ENCODE results near the gene RDH5. TPM values are rescaled to one million over a fixed set of nuclear protein-coding genes. Genes with fewer than 3 reads are reported as not detected.
A peak's percentile ranks its signal among the peaks of the same experiment; 100 is the strongest.

RDH5 gene
- total RNA-seq, 3 donors from 2014 or later, result 3.9 to 7.4 (median 5.1) TPM

- no peak for ATAC-seq
- Mint-ChIP-seq H3K4me3 (no peak overlapping the region), H3K36me3 (ENCODE audit: insufficient read depth) (no peaks in the 10 kb centered on the region), H3K27me3 (ENCODE audit: low read depth) (peaks cover 9% of the 10 kb centered on the region), H3K4me1 (ENCODE audit: low read depth) (peaks cover 7% of the 10 kb centered on the region), H3K9me3 (no peaks in the 10 kb centered on the region)
- no peak for DNase-seq
Measured at GRCh38 chr12:55702861-55703260, 17.3 kb upstream of the RDH5 start.

GRCh38 chr12:55703288-55703687, 16.9 kb upstream of the RDH5 start:
- Mint-ChIP-seq H3K36me3 (ENCODE audit: insufficient read depth) (no peaks in the 10 kb centered on the region), H3K27me3 (ENCODE audit: low read depth) (peaks cover 11% of the 10 kb centered on the region), H3K4me3 (no peak overlapping the region), H3K4me1 (ENCODE audit: low read depth) (peaks cover 10% of the 10 kb centered on the region), H3K9me3 (no peaks in the 10 kb centered on the region)
- DNase-seq (no peak), ATAC-seq (no peak)

- H3K27me3 Mint-ChIP-seq (ENCODE audit: low read depth), result peaks cover 18% of the 10 kb centered on the region
- no peak for DNase-seq
- ATAC-seq, result no peak
- H3K36me3 Mint-ChIP-seq (ENCODE audit: insufficient read depth), result no peaks in the 10 kb centered on the region
- no peaks in the 10 kb centered on the region for H3K9me3 Mint-ChIP-seq
- H3K4me1 Mint-ChIP-seq (ENCODE audit: low read depth), result peaks cover 17% of the 10 kb centered on the region
- no peak overlapping the region for H3K4me3 Mint-ChIP-seq
Measured at GRCh38 chr12:55703901-55704761, 16.1 kb upstream of the RDH5 start.

- ATAC-seq, result no peak
Measured at GRCh38 chr12:55704824-55705718, 15.1 kb upstream of the RDH5 start.

GRCh38 chr12:55705782-55706402, 14.3 kb upstream of the RDH5 start:
- H3K4me3 Mint-ChIP-seq, result no peak overlapping the region
- H3K4me1 Mint-ChIP-seq (ENCODE audit: low read depth), result peaks cover 18% of the 10 kb centered on the region
- no peaks in the 10 kb centered on the region for H3K36me3 Mint-ChIP-seq (ENCODE audit: insufficient read depth)
- H3K27me3 Mint-ChIP-seq (ENCODE audit: low read depth), result peaks cover 19% of the 10 kb centered on the region
- H3K9me3 Mint-ChIP-seq, result no peaks in the 10 kb centered on the region
- DNase-seq (no peak), ATAC-seq (no peak)

More at GRCh38 chr12:55704824-55705718, 15.1 kb upstream of the RDH5 start:
- peaks cover 19% of the 10 kb centered on the region for H3K27me3 Mint-ChIP-seq (ENCODE audit: low read depth)
- H3K9me3 Mint-ChIP-seq, result no peaks in the 10 kb centered on the region
- H3K4me1 Mint-ChIP-seq (ENCODE audit: low read depth), result peaks cover 18% of the 10 kb centered on the region
- no peak overlapping the region for H3K4me3 Mint-ChIP-seq
- no peaks in the 10 kb centered on the region for H3K36me3 Mint-ChIP-seq (ENCODE audit: insufficient read depth)
- DNase-seq, result no peak

- no peak for DNase-seq
- peaks cover 18% of the 10 kb centered on the region for H3K4me1 Mint-ChIP-seq (ENCODE audit: low read depth)
- H3K36me3 Mint-ChIP-seq (ENCODE audit: insufficient read depth), result no peaks in the 10 kb centered on the region
- ATAC-seq, result no peak
- no peaks in the 10 kb centered on the region for H3K9me3 Mint-ChIP-seq
- peak overlapping the region; percentile 82 for H3K4me3 Mint-ChIP-seq
- peaks cover 19% of the 10 kb centered on the region for H3K27me3 Mint-ChIP-seq (ENCODE audit: low read depth)
Measured at GRCh38 chr12:55706568-55707218, 13.5 kb upstream of the RDH5 start.

- ATAC-seq (peak; percentile 34 to 40), DNase-seq (no peak)
- Mint-ChIP-seq H3K27me3 (ENCODE audit: low read depth) (peaks cover 19% of the 10 kb centered on the region), H3K4me3 (peak overlapping the region; percentile 82), H3K4me1 (ENCODE audit: low read depth) (peaks cover 18% of the 10 kb centered on the region), H3K9me3 (no peaks in the 10 kb centered on the region), H3K36me3 (ENCODE audit: insufficient read depth) (no peaks in the 10 kb centered on the region)
Measured at GRCh38 chr12:55707219-55707671, 12.9 kb upstream of the RDH5 start.

- DNase-seq (peak; percentile 60), ATAC-seq (peak; percentile 88 to 92)
- Mint-ChIP-seq H3K4me3 (peak within 1 kb of the TSS; percentile 82), H3K4me1 (ENCODE audit: low read depth) (peaks cover 18% of the 10 kb centered on the region), H3K9me3 (no peaks in the 10 kb centered on the region), H3K27me3 (ENCODE audit: low read depth) (peaks cover 19% of the 10 kb centered on the region), H3K36me3 (ENCODE audit: insufficient read depth) (no peaks in the 10 kb centered on the region)
Measured at GRCh38 chr12:55707841-55708694, 12.1 kb upstream of the RDH5 start, which contains the start of gene ITGA7. Gene ITGA7, minus strand, starts transcription at chr12:55707904. Its CDS starts 222 bp downstream, at chr12:55707682.

GRCh38 chr12:55708695-55709233, 11.4 kb upstream of the RDH5 start:
- H3K4me1 Mint-ChIP-seq (ENCODE audit: low read depth), result peaks cover 18% of the 10 kb centered on the region
- DNase-seq, result no peak
- no peak for ATAC-seq
- H3K27me3 Mint-ChIP-seq (ENCODE audit: low read depth), result peaks cover 19% of the 10 kb centered on the region
- no peaks in the 10 kb centered on the region for H3K36me3 Mint-ChIP-seq (ENCODE audit: insufficient read depth)
- no peaks in the 10 kb centered on the region for H3K9me3 Mint-ChIP-seq
- H3K4me3 Mint-ChIP-seq, result peak overlapping the region; percentile 82

- Mint-ChIP-seq H3K4me3 (no peak overlapping the region), H3K4me1 (ENCODE audit: low read depth) (peaks cover 30% of the 10 kb centered on the region), H3K9me3 (no peaks in the 10 kb centered on the region), H3K27me3 (ENCODE audit: low read depth) (peaks cover 17% of the 10 kb centered on the region), H3K36me3 (ENCODE audit: insufficient read depth) (no peaks in the 10 kb centered on the region)
- DNase-seq (no peak), ATAC-seq (no peak)
Measured at GRCh38 chr12:55711786-55712553, 8.2 kb upstream of the RDH5 start.

- ATAC-seq, result no peak
- no peaks in the 10 kb centered on the region for H3K36me3 Mint-ChIP-seq (ENCODE audit: insufficient read depth)
- no peaks in the 10 kb centered on the region for H3K9me3 Mint-ChIP-seq
- no peak overlapping the region for H3K4me3 Mint-ChIP-seq
- DNase-seq, result no peak
- H3K27me3 Mint-ChIP-seq (ENCODE audit: low read depth), result peaks cover 13% of the 10 kb centered on the region
- peaks cover 34% of the 10 kb centered on the region for H3K4me1 Mint-ChIP-seq (ENCODE audit: low read depth)
Measured at GRCh38 chr12:55712700-55713415, 7.3 kb upstream of the RDH5 start.

- DNase-seq (no peak), ATAC-seq (no peak)
- H3K27me3 Mint-ChIP-seq (ENCODE audit: low read depth), result peaks cover 8% of the 10 kb centered on the region
- no peaks in the 10 kb centered on the region for H3K9me3 Mint-ChIP-seq
- H3K4me1 Mint-ChIP-seq (ENCODE audit: low read depth), result peaks cover 32% of the 10 kb centered on the region
- H3K4me3 Mint-ChIP-seq, result no peak overlapping the region
- H3K36me3 Mint-ChIP-seq (ENCODE audit: insufficient read depth), result no peaks in the 10 kb centered on the region
Measured at GRCh38 chr12:55713721-55714120, 6.5 kb upstream of the RDH5 start.
